ENCODE results near the gene LZTFL1.

- TF ChIP-seq CTCF (conservative IDR thresholded peaks at IDR 0.05; ENCODE audit: low read depth, low read length), result no peak
- TF ChIP-seq EZH2 (IDR thresholded peaks at IDR 0.05; ENCODE audit: borderline replicate concordance, low read depth, low read length, poor library complexity, severe bottlenecking), result no peak
Observed at GRCh38 chr3:45799586-45799985, 42.3 kb downstream of the LZTFL1 start.
